BJ (cell line): ENCODE measurements around the gene NDNF. TPM values are rescaled to one million over a fixed set of nuclear protein-coding genes. Genes with fewer than 3 reads are reported as not detected.

ENCODE experiments used
- CTCF ChIA-PET: fragments of 350-600 bp; formaldehyde crosslinking; extraction: SDS; loops from one replicate; lab custom pipeline; 2021; ENCODE audit warnings: antibody characterized with exemption, inconsistent platforms; lab: Yijun Ruan, JAX
- POLR2A ChIA-PET: fragments of 300-600 bp; sonication (Branson Sonifier 250); formaldehyde crosslinking; extraction: SDS; loops from one replicate; lab custom pipeline; 2021; ENCODE audit warnings: antibody characterized with exemption; lab: Charles Lee
- DNase-seq: peaks from one replicate; pipeline ENCODE4 v3.0.0-alpha.2; 2011; ENCODE audit warnings: low read depth
- H3K27me3 ChIP-seq: 2 replicates; pipeline ENCODE4 v1.6.0; 2011; ENCODE audit warnings: low read length; ENCODE audit not compliant: control insufficient read depth, insufficient read depth
- H3K36me3 ChIP-seq: 2 replicates; pipeline ENCODE4 v1.5.1; 2011; ENCODE audit warnings: low read length; ENCODE audit not compliant: control insufficient read depth, insufficient read depth
- H3K4me3 ChIP-seq: 2 replicates; pipeline ENCODE4 v1.5.1; 2011; ENCODE audit warnings: low read depth, mild to moderate bottlenecking, control low read depth, low read length
- CTCF ChIP-seq: IDR thresholded peaks from 2 replicates; pipeline ENCODE4 v1.5.1; 2011; ENCODE audit warnings: low read depth, mild to moderate bottlenecking, control low read depth, inconsistent platforms, low read length, moderate library complexity; ENCODE audit not compliant: insufficient read depth
- polyA plus RNA-seq: library from polyadenylated mRNA; depleted of rRNA; stranded (reverse); fragments of >200 nt; gene quantifications from 2 replicates; pipeline ENCODE4 v1.2.3, GENCODE V29; 2011

NDNF gene
- polyA plus RNA-seq, 1 experiment = 0.11 TPM

DNA sequence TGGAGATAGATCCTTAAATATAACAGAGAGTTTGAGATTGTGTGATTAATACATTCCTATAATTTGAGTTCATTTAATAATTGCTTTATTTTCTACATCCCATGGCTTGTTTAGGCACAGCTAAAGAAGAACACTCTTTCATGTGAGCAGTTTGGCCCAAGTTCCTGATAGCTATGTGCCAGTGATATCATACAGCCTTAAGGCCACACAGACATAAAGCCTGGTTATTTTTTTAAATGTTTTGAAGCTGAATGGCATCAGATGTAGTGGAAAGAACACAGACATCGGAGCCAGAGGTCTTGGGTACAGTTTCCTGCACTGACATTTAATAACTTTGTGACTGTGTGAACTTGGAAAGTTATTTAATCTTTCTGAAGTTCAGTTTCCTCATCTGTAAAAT is 7.0 kb upstream of the NDNF start:
- no peak for TF ChIP-seq CTCF
- Histone ChIP-seq H3K4me3 (no peak overlapping the region), H3K27me3 (peaks cover 6% of the 10 kb centered on the region; the same call in 1 of the 2 replicates), H3K36me3 (no peaks in the 10 kb centered on the region)
- POLR2A ChIA-PET = no interaction called here
- DNase-seq = no peak
- CTCF ChIA-PET = no interaction called here

DNA sequence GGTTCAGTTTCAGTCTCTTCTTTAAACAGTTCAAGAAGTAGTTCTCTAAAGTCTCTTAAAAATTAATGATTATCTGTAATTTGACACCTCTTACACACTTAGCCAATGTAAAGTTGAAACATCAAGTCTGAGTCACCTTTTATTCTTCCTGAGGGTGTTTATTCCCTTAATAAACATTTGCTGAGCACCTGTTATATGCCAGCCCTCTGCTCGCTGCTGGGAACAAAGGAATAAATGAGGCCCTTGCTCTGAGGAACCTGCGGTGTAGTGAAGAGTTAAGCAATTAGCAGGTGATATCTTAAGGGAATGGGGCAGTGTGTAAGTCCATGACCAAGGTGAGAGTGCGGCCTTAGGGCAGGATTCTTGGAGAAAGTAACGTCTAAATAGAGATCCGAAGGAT is 5.2 kb upstream of the NDNF start:
- ChIA-PET CTCF (no interaction called here), POLR2A (no interaction called here)
- TF ChIP-seq CTCF = no peak
- Histone ChIP-seq H3K27me3 (peaks cover 14% of the 10 kb centered on the region), H3K36me3 (no peaks in the 10 kb centered on the region), H3K4me3 (no peak overlapping the region)
- DNase-seq = no peak

- ChIA-PET CTCF (interaction anchor here (0.7 kb wide), 1 partner anchor 8 kb away, joined by 3 read pairs; no protein-coding TSS in a partner anchor), POLR2A (no interaction called here)
- Histone ChIP-seq H3K4me3 (no peak overlapping the region), H3K27me3 (peaks cover 18% of the 10 kb centered on the region), H3K36me3 (no peaks in the 10 kb centered on the region)
- TF ChIP-seq CTCF = no peak
- DNase-seq = no peak
These were observed 4.1 kb upstream of the NDNF start for GRCh38 chr4:121076416-121076815.

DNA sequence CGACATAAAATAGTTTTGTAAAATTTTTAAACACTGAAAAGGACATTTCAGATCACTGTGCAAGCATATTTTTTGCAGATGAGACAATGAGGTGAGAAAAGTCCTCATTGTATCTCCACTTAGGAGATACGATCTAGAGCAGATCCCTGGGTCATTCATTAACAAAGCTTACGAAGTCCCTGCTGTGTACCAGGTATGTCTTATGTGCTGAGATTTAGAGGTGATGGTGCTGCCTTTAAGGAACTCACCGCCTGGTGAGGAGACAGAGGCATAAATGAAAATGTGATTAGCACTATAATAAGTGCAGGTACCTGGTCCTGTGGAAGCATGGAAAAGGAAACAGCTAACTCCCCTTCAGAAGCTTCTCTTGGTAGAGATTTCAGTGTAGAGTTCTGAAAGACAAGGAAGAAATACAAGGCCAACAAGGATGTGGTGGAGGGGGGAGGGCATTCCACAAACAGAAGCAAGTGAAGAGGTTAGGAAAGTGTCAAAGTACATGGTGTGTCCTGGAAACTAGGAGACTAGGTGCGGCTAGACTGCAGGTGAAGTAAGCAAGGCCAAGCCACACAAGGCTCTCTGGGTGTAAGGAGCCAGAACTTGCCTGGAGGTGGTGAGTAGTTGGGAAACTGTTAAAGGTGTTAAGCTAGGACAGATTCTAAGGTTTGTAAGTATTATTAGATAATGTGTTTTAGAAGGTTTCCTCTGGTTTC is 1.5 kb upstream of the NDNF start:
- Histone ChIP-seq H3K36me3 (no peaks in the 10 kb centered on the region), H3K27me3 (peaks cover 32% of the 10 kb centered on the region), H3K4me3 (no peak overlapping the region)
- DNase-seq = no peak
- ChIA-PET POLR2A (no interaction called here), CTCF (no interaction called here)
- no peak for TF ChIP-seq CTCF

GRCh38 chr4:121073004-121073435 is 685 bp upstream of the NDNF start:
- H3K36me3 ChIP-seq = no peaks in the 10 kb centered on the region
- no peak for TF ChIP-seq CTCF
- CTCF ChIA-PET = no interaction called here
- H3K4me3 ChIP-seq = peak overlapping the region; percentile 40
- DNase-seq = no peak
- POLR2A ChIA-PET = no interaction called here
- peaks cover 32% of the 10 kb centered on the region for H3K27me3 ChIP-seq
